GM23338 (cell line): Measurements from ENCODE around the gene MAPKAPK3.

Experiments used
- ETS1 ChIP-seq: IDR thresholded peaks from 2 replicates; pipeline ENCODE4 v1.6.1; 2016; ENCODE audit warnings: antibody characterized with exemption
- EZH2 ChIP-seq: fragments of 200-600 bp; sonication (generic); IDR thresholded peaks from one replicate; pipeline ENCODE4 v1.8.0; 2017; ENCODE audit warnings: antibody characterized with exemption, mild to moderate bottlenecking, low read depth; ENCODE audit not compliant: unreplicated experiment
- POLR2AphosphoS5 ChIP-seq: IDR thresholded peaks from 2 replicates; pipeline ENCODE4 v1.6.1; 2016; ENCODE audit warnings: antibody characterized with exemption, low read depth
- TF ChIP-seq, protein P1 (sequence below), 2 experiments: fragments of 200-600 bp in 1 of 2; sonication (generic) in 1 of 2; conservative IDR thresholded peaks; 2 replicates each; pipeline versions ENCODE4 v1.5.1 to v1.6.1; 2016 to 2017; ENCODE audit warnings: antibody characterized with exemption in 2 of 2, low read depth in 2 of 2, mild to moderate bottlenecking in 2 of 2, moderate library complexity in 1 of 2
- TF ChIP-seq, protein P2 (sequence below): IDR thresholded peaks from one replicate; pipeline ENCODE4 v1.6.1; 2018; ENCODE audit warnings: antibody characterized with exemption; ENCODE audit not compliant: unreplicated experiment

DNA sequence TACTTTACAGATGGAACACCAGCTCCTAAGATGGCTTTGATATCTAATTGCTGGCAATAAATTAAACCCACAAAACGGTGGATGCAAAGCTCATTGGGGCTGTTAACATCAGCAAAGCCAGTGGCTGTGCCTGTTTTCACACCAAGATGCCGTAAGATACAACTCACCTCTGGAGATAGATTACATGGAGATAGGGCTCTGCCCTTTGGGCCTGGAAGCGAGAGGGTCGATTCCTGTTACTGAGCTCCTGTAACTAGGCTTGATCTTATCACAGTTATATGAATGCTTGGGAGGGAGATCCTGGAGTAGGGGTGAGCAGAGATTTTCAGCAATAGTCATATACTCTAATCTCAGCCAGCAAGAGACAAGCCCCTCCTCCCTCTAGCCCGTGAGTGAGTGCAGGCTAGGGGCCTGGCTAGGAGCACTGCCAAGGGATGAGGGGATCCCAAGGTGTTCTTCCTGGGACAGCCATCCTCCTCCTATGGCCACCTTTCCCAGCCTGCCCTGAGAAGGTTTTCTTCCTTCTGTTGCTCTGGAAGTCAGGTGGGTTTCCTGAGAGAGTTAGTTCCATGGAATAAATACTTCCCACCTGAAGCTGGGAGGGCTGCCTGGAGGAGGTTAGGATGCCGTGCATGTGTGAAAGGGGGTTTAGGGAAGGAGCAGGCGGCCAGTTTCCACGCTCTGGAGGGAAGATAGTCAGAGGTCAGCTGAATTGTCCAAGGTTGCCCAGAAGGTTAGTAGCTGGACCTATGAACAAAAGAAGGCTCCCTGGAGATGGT is 39.7 kb downstream of the MAPKAPK3 start:
- TF ChIP-seq, protein P1, sequence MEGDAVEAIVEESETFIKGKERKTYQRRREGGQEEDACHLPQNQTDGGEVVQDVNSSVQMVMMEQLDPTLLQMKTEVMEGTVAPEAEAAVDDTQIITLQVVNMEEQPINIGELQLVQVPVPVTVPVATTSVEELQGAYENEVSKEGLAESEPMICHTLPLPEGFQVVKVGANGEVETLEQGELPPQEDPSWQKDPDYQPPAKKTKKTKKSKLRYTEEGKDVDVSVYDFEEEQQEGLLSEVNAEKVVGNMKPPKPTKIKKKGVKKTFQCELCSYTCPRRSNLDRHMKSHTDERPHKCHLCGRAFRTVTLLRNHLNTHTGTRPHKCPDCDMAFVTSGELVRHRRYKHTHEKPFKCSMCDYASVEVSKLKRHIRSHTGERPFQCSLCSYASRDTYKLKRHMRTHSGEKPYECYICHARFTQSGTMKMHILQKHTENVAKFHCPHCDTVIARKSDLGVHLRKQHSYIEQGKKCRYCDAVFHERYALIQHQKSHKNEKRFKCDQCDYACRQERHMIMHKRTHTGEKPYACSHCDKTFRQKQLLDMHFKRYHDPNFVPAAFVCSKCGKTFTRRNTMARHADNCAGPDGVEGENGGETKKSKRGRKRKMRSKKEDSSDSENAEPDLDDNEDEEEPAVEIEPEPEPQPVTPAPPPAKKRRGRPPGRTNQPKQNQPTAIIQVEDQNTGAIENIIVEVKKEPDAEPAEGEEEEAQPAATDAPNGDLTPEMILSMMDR (conservative IDR thresholded peaks at IDR 0.05; ENCODE audit: low read depth in 2 of 2), result no peak
- TF ChIP-seq, protein P2, sequence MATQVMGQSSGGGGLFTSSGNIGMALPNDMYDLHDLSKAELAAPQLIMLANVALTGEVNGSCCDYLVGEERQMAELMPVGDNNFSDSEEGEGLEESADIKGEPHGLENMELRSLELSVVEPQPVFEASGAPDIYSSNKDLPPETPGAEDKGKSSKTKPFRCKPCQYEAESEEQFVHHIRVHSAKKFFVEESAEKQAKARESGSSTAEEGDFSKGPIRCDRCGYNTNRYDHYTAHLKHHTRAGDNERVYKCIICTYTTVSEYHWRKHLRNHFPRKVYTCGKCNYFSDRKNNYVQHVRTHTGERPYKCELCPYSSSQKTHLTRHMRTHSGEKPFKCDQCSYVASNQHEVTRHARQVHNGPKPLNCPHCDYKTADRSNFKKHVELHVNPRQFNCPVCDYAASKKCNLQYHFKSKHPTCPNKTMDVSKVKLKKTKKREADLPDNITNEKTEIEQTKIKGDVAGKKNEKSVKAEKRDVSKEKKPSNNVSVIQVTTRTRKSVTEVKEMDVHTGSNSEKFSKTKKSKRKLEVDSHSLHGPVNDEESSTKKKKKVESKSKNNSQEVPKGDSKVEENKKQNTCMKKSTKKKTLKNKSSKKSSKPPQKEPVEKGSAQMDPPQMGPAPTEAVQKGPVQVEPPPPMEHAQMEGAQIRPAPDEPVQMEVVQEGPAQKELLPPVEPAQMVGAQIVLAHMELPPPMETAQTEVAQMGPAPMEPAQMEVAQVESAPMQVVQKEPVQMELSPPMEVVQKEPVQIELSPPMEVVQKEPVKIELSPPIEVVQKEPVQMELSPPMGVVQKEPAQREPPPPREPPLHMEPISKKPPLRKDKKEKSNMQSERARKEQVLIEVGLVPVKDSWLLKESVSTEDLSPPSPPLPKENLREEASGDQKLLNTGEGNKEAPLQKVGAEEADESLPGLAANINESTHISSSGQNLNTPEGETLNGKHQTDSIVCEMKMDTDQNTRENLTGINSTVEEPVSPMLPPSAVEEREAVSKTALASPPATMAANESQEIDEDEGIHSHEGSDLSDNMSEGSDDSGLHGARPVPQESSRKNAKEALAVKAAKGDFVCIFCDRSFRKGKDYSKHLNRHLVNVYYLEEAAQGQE, result no peak
- TF ChIP-seq POLR2AphosphoS5, result no peak
- TF ChIP-seq ETS1, result no peak
- TF ChIP-seq EZH2, result no peak
